Lung (tissue), 12 donors: ENCODE data around the gene KRTAP19-6. TPM values are rescaled to one million over a fixed set of nuclear protein-coding genes. Genes with fewer than 3 reads are reported as not detected.

Experiments
- ATAC-seq: fragments of 200-7000 bp; cut with Tn5 transposase; one replicate; pipeline ENCODE4 v1.9.1; 2020; ENCODE audit warnings: moderate number of reproducible peaks; ENCODE audit not compliant: insufficient read depth, low FRiP score
- DNase-seq, 3 donors: peaks; one replicate each; pipeline ENCODE4 v3.0.0-alpha.2; 2013 to 2017
- H3K27ac ChIP-seq, 2 donors: one replicate each; pipeline ENCODE4 v1.5.1; 2013; ENCODE audit warnings: mild to moderate bottlenecking in 2 of 2, moderate library complexity in 2 of 2, control low read depth in 1 of 2, inconsistent platforms in 1 of 2, low read depth in 1 of 2, low read length in 1 of 2
- H3K27me3 ChIP-seq, 3 donors: one replicate each; pipeline ENCODE4 v1.5.1; 2013; ENCODE audit warnings: low read length in 2 of 3; ENCODE audit not compliant: control insufficient read depth in 3 of 3, insufficient read depth in 3 of 3
- H3K36me3 ChIP-seq, 4 donors: one replicate each; pipeline ENCODE4 v1.5.1; 2013; ENCODE audit warnings: low read length in 4 of 4, mild to moderate bottlenecking in 1 of 4, moderate library complexity in 1 of 4; ENCODE audit not compliant: control insufficient read depth in 4 of 4, insufficient read depth in 4 of 4
- H3K4me1 ChIP-seq, 5 donors: one replicate each; pipeline ENCODE4 v1.5.1; 2013; ENCODE audit warnings: low read length in 5 of 5, mild to moderate bottlenecking in 2 of 5, moderate library complexity in 1 of 5; ENCODE audit not compliant: control insufficient read depth in 5 of 5, insufficient read depth in 5 of 5
- H3K4me3 ChIP-seq: one replicate; pipeline ENCODE4 v1.5.1; 2013; ENCODE audit warnings: mild to moderate bottlenecking, control low read depth, moderate library complexity
- H3K9ac ChIP-seq, 2 donors: one replicate each; pipeline ENCODE4 v1.5.1; 2013; ENCODE audit warnings: low read length in 2 of 2, control low read depth in 1 of 2; ENCODE audit not compliant: insufficient read depth in 1 of 2
- H3K9me3 ChIP-seq, 4 donors: one replicate each; pipeline ENCODE4 v1.5.1; 2013; ENCODE audit warnings: low read length in 3 of 4, mild to moderate bottlenecking in 1 of 4, moderate library complexity in 1 of 4; ENCODE audit not compliant: control insufficient read depth in 4 of 4, insufficient read depth in 3 of 4
- WGBS, 2 donors: extraction: QIAGEN DNeasy Blood & Tissue Kit; methylation state at CpG; one replicate each; pipeline ENCODE4 v1.1.7; 2013; 5-methylcytosine and 5-hydroxymethylcytosine counted together
- polyA plus RNA-seq, 2 donors: library from polyadenylated mRNA; stranded (reverse); fragments of 200-250 nt; gene quantifications; one replicate each; pipeline ENCODE4 v1.2.1, GENCODE V29; 2013
- total RNA-seq, 2 donors: library from RNA; depleted of rRNA in 1 of 2; stranded (reverse); fragments of >200 nt in 1 of 2; gene quantifications; one replicate each; pipeline ENCODE4 v1.2.1, GENCODE V29; 2014 to 2021
- TF ChIP-seq, protein P1 (sequence below): IDR thresholded peaks from 2 replicates; pipeline ENCODE4 v1.5.1; 2012; ENCODE audit warnings: mild to moderate bottlenecking; ENCODE audit errors: control extremely low read depth, extremely low read depth
- donor health status: control.
- donor health status: control.
- donor health status: Bipolar disorder and iron deficiency.
- donor health status: healthy.
- donor health status: DM: yes; HTN: yes; CAD: no.

The KRTAP19-6 gene
- total and polyA plus RNA-seq, 4 donors: not detected

GRCh38 chr21:30563072-30563471, 21.4 kb upstream of the KRTAP19-6 start:
- 59 to 87% methylated on average over 6 of the region's 6 CpGs for WGBS, 2 donors
- no peak for ATAC-seq
- DNase-seq: peak in 1 of 3 donors; percentile 1
- Histone ChIP-seq H3K9ac (no peak overlapping the region), H3K27ac (no peak overlapping the region), H3K4me3 (no peak overlapping the region), H3K27me3 (no peaks in the 10 kb centered on the region), H3K4me1 (peaks cover 0 to 2% (median 0%) of the 10 kb centered on the region in 5 donors), H3K36me3 (no peaks in the 10 kb centered on the region), H3K9me3 (no peaks in the 10 kb centered on the region)
- TF ChIP-seq, protein P1, sequence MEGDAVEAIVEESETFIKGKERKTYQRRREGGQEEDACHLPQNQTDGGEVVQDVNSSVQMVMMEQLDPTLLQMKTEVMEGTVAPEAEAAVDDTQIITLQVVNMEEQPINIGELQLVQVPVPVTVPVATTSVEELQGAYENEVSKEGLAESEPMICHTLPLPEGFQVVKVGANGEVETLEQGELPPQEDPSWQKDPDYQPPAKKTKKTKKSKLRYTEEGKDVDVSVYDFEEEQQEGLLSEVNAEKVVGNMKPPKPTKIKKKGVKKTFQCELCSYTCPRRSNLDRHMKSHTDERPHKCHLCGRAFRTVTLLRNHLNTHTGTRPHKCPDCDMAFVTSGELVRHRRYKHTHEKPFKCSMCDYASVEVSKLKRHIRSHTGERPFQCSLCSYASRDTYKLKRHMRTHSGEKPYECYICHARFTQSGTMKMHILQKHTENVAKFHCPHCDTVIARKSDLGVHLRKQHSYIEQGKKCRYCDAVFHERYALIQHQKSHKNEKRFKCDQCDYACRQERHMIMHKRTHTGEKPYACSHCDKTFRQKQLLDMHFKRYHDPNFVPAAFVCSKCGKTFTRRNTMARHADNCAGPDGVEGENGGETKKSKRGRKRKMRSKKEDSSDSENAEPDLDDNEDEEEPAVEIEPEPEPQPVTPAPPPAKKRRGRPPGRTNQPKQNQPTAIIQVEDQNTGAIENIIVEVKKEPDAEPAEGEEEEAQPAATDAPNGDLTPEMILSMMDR: no peak

GRCh38 chr21:30561957-30562356, 20.3 kb upstream of the KRTAP19-6 start:
- TF ChIP-seq, protein P1: no peak
- Histone ChIP-seq H3K4me3 (no peak overlapping the region), H3K4me1 (peaks cover 0 to 2% (median 0%) of the 10 kb centered on the region in 5 donors), H3K9ac (no peak overlapping the region), H3K9me3 (no peaks in the 10 kb centered on the region), H3K36me3 (no peaks in the 10 kb centered on the region), H3K27me3 (no peaks in the 10 kb centered on the region), H3K27ac (no peak overlapping the region)
- ATAC-seq (no peak), DNase-seq (no peak)
- 81 to 93% methylated on average over 2 of the region's 2 CpGs for WGBS, 2 donors

- Histone ChIP-seq H3K9me3 (no peaks in the 10 kb centered on the region), H3K4me1 (peaks cover 0 to 2% (median 0%) of the 10 kb centered on the region in 5 donors), H3K27ac (no peak within 1 kb of the TSS), H3K36me3 (no peaks in the 10 kb centered on the region), H3K27me3 (no peaks in the 10 kb centered on the region), H3K4me3 (no peak within 1 kb of the TSS), H3K9ac (no peak within 1 kb of the TSS)
- DNase-seq (no peak), ATAC-seq (no peak)
- 65% methylated on average over 2 of the region's 2 CpGs for WGBS, 2 donors
- TF ChIP-seq, protein P1: no peak
These were observed 19.7 kb upstream of the KRTAP19-6 start, which contains the start of gene KRTAP19-7 for GRCh38 chr21:30561264-30561895. TSS of gene KRTAP19-7 (minus strand) at chr21:30561314. CDS start at chr21:30561289, 25 bp downstream.
